Stimulated activated CD4-positive, alpha-beta T cell treated with anti-CD3 and anti-CD28 coated beads, Interleukin-4, amount 100 ng/mL, for 48 hours (primary cell): ENCODE results near the gene CDH8.
"Not testable (repeated sequence)": the region's sequence is repeated elsewhere in the genome, so short reads cannot be mapped to it uniquely, and the experiment has no call there.

ENCODE experiments used
- DNase-seq, 2 donors: peaks; one replicate each; pipeline ENCODE4 v3.0.0-alpha.2; 2020; ENCODE audit warnings: low read depth in 2 of 2

Gene CDH8

DNA sequence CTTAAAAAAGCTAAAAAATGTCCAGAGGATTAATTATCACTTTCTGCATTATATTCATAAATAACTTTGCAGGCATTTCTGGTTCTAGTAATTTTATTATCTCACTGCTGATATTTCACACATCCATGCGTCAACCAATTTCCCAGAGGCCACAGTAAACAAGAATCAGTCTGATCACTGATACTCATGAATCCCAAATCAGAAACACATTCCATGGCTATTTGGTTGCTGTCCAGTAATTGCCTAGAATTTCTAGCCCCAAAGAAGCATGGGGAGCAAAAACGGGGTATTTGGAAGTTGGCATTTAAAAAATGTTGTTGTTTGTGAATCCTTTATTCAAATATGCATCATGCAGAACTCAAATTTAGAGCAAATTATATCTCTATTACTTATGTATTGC, 244.8 kb downstream of the CDH8 start:
- no peak for DNase-seq

DNA sequence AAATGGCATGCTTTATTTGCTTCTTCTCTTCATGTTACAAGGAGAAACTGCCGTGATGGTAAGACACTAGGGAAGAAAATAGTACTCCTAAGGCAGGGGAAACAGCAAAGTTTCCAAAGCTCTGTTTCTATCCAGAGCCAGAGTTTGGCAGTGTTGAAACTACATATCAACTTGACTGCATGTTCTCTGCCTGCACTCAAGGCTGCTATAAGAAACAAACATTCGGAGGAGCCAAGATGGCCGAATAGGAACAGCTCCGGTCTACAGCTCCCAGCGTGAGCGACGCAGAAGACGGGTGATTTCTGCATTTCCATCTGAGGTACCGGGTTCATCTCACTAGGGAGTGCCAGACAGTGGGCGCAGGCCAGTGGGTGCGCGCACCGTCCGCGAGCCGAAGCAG, 254.4 kb downstream of the CDH8 start:
- not testable (repeated sequence) for DNase-seq

DNA sequence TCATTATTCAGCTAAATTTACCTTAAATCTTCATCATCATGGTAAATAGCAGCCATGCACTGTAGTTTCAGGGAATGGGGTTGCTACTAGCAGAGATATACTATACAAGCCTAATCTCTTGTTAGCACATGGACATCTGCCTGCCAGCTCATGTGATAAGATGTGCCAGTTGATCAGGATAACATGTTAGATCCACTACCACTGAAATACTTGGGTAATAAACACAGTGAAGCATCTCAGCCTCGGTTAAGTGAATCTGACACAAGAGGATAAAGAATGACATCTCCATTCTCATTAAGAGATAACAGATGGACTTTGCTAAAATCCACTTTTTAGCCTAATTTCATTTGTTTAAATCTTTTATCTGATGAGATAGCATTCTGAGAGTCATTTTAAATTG, 256.1 kb downstream of the CDH8 start:
- DNase-seq = no peak

GRCh38 chr16:61770301-61770700, 265.9 kb downstream of the CDH8 start:
- DNase-seq = no peak

DNA sequence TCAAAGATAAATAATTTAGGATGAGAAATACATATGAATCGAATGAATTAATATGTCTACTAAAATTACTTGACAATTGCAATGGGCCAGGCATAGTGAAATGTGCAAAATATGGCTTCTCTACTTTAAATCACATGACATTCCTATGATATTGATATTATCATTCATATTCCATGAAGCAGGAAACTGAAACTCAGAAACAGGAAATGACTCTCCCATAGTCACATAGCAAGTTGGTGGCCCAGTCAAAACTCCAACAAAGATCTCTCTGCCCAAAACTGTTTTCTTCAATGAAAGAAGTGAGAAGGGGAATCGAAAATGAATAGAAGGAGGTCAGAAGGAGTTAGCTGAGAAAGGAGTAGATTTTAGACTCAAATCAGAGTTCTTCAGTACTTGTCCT, 272.2 kb downstream of the CDH8 start:
- no peak for DNase-seq

DNA sequence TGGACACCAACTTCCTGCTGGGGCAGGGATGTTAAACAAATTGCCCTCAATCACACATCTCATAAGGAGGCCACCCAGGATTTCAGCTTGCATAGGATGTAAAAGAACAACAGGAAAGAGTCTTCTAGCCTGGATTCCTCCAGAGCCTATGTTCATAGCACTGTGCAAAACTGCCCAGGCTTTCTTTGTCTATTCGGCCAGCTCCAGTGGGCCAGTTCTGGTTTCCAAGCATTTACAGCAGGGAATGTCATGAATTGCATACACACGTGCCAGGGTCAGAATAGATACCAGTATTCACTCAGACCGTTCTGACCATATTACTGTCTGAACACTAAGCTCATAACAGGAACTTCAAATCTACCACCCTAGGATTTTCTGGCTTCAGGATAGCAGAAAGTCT, 273.2 kb downstream of the CDH8 start:
- DNase-seq = no peak

- no peak for DNase-seq
These were observed 305.2 kb downstream of the CDH8 start for GRCh38 chr16:61730997-61731396.

DNA sequence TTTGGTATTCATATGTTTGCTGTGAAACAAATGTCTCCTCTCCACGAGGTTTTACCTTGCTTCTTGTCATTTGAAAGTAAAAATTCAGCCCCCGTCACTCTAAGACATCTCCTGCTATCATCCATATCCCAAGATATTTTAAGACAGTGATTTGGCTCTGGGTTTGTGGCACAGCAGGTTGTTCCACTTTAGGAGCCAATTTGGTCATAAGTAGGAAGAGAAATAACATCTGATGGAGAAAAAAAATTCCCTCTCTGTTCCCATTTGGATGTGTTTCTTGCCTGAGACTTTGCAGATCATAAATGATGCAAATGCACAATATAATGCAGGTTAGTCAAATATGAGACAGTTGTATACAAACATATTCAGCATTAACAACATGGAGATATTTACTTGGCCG, 309.5 kb downstream of the CDH8 start:
- no peak for DNase-seq

GRCh38 chr16:61726125-61726524, 310.1 kb downstream of the CDH8 start:
- DNase-seq = no peak

DNA sequence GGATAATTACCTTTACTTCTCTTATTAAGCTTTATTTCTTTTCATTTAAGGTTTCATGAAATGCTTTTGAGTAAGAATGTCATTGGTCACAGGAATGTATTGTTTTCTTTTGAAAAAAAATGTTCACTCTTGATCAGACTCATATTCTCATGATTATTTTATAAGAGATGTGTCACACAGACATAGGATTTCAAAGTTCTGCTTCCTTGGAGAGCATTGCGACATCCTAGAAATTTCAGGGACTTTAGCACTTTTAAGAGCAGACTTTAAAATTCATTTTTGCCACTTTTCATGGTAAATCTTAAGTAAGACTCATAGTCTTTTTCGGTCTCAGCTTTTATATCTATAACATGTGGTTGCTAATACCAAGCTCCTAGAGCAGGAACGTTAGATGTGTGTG, 314.7 kb downstream of the CDH8 start:
- DNase-seq = no peak

DNA sequence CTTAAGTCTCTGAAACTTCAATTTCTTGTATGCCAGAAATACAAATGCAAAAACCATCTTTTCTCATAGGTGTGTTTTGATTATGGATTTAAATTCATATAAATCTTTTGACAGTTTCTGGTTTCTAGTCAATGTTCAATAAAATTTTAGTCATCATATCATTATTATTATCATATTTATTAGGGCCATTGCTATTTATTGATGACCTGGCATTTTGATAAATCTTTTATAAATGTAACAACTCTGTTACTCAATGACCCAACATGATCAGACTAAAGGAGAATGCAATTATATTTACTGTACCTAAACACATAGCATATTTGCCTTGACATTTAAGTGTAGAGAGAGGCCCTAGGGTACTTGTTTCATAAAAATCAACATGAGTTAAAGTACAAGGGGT, 320.8 kb downstream of the CDH8 start:
- no peak for DNase-seq

DNA sequence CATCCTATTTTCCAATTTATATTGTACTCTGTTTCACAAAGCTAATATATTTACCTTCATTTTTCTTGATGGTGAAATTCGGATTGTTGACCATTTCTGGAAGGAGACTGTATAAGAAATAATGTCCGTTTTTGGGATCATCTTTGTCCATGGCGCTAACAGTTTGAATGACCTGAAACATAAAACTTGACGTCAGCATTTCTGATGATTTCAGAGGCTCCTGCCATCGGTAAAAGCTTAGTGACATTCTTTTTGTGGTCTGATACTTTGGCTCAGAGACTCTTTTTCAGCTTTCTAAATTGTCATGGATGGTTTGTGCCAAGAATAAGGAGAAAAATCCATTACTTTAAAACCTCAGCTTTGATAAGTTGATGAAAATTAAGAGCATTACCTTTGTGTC, 322.5 kb downstream of the CDH8 start:
- DNase-seq = no peak

DNA sequence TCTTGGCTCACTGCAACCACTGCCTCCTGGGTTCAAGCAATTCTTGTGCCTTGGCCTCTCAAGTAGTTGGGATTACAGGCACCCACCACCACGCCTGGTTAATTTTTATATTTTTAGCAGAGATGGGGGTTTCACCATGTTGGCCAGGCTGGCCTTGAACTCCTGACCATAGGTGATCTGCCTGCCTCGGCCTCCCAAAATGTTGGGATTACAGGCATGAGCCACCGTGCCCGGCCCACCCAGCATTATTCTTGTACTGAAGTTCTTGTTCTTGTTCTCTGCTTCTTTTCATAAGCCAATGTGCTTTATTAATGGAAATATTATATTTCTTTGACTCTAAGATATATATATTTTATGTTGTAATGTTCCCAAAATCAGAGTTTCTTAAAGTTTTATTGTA, 336.6 kb downstream of the CDH8 start:
- DNase-seq = not testable (repeated sequence)

GRCh38 chr16:61684541-61684940, 351.7 kb downstream of the CDH8 start:
- DNase-seq = no peak

DNA sequence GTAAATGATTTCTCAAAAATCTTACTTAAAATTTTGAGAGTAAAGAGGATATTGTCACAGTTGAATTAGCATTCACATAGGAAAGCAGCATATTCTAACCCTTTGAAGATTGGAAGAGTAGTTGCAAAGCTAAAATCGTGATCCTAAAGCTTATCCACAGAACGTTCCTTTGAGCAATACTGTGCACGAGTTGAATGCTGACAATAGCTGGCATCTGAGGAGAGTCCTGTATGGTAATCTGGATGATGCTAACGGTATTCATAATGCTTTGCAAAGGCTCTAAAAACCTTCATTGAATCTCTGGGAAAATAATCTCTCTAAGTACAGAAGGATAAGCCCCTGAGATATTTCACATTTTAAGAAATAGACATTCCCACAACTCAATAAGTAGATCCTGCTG, 354.6 kb downstream of the CDH8 start:
- DNase-seq = no peak

DNA sequence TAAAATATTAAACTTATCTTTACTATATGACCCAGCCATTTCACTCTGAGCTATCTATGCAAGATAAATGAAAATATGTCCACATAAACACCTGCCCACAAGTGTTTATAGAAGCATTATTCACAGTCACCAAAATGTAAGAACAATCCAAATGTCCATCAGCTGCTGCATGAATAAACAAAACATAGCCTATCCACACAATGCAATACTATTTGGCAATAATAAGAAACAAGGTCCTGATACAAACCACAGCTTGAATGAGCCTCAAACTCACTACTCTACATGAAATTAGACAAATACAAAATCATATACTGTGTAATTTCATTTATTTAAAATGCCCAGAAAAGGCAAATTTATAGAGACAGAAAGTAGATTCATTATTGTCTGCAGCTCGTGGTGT, 355.1 kb downstream of the CDH8 start:
- DNase-seq = no peak

DNA sequence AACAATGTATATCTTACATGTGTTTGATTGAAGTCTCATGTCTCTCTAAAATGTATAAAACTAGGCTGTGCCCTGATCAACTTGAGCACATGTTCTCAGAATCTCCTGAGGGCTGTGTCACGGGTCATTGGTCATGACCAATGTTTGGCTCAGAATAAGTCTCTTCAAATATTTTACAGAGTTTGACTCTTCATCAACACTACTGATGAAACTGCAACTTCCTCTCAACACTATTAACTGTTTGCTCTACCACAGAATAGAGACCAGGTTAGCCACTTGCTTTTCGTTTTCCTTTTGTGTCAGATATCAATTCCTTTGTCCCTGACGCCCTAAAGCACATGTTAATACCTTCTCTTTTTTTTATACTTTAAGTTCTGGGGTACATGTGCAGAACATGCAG, 358.1 kb downstream of the CDH8 start:
- no peak for DNase-seq

- DNase-seq = no peak
These were observed 358.5 kb downstream of the CDH8 start for GRCh38 chr16:61677776-61678175.

GRCh38 chr16:61676740-61677139, 359.5 kb downstream of the CDH8 start:
- no peak for DNase-seq

DNA sequence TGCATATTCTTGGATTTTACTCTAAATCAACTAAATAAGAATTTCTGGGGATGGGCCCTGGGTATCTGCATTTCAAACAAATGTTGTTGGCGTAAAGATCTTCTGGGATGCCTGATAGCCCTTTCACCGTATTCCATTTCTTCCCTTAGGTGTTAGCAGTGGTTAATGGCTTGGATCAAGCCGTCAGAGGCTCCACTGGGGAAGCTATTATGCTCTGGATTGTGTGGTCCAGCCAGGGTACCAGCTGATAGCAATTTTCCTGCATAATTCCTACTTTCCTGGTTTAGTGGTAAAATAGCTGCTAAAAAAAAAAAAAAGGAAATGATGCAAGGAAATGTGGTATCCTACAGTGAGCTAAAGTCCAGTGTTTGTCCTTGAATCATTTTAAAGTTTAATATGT, 365.1 kb downstream of the CDH8 start:
- no peak for DNase-seq

- no peak for DNase-seq
These were observed 370.7 kb downstream of the CDH8 start for GRCh38 chr16:61665512-61665911.

DNA sequence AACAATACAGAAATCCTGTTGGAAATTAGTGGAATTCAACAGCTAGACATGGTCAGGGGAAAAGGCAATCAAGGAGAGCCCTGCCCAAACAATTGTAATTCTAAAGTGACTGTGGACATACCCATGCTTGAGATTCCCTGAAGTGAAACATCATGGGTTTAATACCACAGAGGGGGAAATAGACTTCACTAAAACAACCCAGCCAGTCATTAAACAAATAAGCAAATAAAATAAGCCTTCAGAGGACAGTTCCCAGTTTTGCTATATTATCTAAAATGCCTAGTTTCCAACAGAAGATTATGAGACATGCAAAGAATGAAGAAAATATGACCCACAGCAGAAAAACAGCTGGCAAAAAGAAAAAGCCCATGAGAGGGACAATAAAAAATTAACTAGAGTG, 376.3 kb downstream of the CDH8 start:
- no peak for DNase-seq

GRCh38 chr16:61654962-61655361, 381.3 kb downstream of the CDH8 start:
- no peak for DNase-seq

GRCh38 chr16:61653544-61653943, 382.7 kb downstream of the CDH8 start:
- DNase-seq = no peak

DNA sequence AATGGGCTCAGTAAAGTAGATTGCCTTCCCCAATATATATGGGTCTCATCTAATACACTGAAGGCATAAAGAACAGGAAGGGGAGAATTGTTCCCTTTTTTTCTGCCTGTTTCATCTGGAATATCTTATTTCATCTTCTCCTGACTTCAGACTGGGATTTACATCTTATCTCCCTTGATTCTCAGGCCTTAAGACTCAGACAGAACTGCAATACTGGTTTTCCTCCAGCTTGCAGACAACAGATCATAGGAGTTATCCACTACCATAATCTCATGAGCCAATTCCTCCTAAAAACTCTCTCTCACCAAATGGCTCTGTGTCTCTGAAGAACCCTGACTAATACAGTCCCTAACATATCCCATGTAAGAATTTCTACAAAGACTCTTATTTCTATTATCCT, 390.7 kb downstream of the CDH8 start:
- no peak for DNase-seq
